ENCODE measurements around the gene LIPC. TPM values are rescaled to one million over a fixed set of nuclear protein-coding genes. Genes with fewer than 3 reads are reported as not detected.

Gene LIPC
- total RNA-seq, 3 donors from 2014 or later (not counting 1 experiment from before 2014, with no cell fraction given): 5.3 to 7.1 (median 5.3) TPM

GRCh38 chr15:58521293-58521991 is 89.7 kb downstream of the LIPC start:
- peaks cover 62 to 84% of the 10 kb centered on the region in 2 donors for H3K4me1 Mint-ChIP-seq
- ATAC-seq (no peak), DNase-seq (no peak)
- H3K27ac ChIP-seq (ENCODE audit: low read length): no peak overlapping the region
- WGBS (ENCODE audit: insufficient coverage): 61% methylated on average over 9 of the region's 13 CpGs
- no peak overlapping the region for H3K4me3 ChIP-seq (ENCODE audit: low read length)
- H3K36me3 ChIP-seq (ENCODE audit: control insufficient read depth, insufficient read depth, low read length): no peaks in the 10 kb centered on the region
- no peaks in the 10 kb centered on the region for H3K27me3 Mint-ChIP-seq (ENCODE audit: low read depth in 2 of 2)
- no peak overlapping the region for H3K4me3 Mint-ChIP-seq
- H3K9me3 Mint-ChIP-seq: no peaks in the 10 kb centered on the region
- TF ChIP-seq CTCF (IDR thresholded peaks at IDR 0.05): no peak
- peaks cover 46% of the 10 kb centered on the region for H3K4me1 ChIP-seq (ENCODE audit: control insufficient read depth, insufficient read depth, low read length)
- H3K9me3 ChIP-seq (ENCODE audit: control insufficient read depth, insufficient read depth, low read length): no peaks in the 10 kb centered on the region
- H3K27ac Mint-ChIP-seq: peak overlapping the region in 1 of 2 donors; percentile 91
- H3K36me3 Mint-ChIP-seq: no peaks in the 10 kb centered on the region
- H3K27me3 ChIP-seq (ENCODE audit: control insufficient read depth, insufficient read depth, low read length): no peaks in the 10 kb centered on the region
- intact Hi-C loops (cut with micrococcal nuclease): no loop called here

GRCh38 chr15:58522391-58522790 is 90.6 kb downstream of the LIPC start:
- no peak overlapping the region for H3K4me3 ChIP-seq (ENCODE audit: low read length)
- 92% methylated on average over 9 of the region's 9 CpGs for WGBS (ENCODE audit: insufficient coverage)
- no peaks in the 10 kb centered on the region for H3K36me3 ChIP-seq (ENCODE audit: control insufficient read depth, insufficient read depth, low read length)
- no peaks in the 10 kb centered on the region for H3K9me3 Mint-ChIP-seq
- no peak for TF ChIP-seq CTCF (IDR thresholded peaks at IDR 0.05)
- peak overlapping the region; percentile 18 to 91 for H3K27ac Mint-ChIP-seq
- no peaks in the 10 kb centered on the region for H3K27me3 Mint-ChIP-seq (ENCODE audit: low read depth in 2 of 2)
- H3K4me3 Mint-ChIP-seq: no peak overlapping the region
- no peak overlapping the region for H3K27ac ChIP-seq (ENCODE audit: low read length)
- no peaks in the 10 kb centered on the region for H3K36me3 Mint-ChIP-seq
- H3K4me1 Mint-ChIP-seq: peaks cover 52 to 77% of the 10 kb centered on the region in 2 donors
- intact Hi-C loops (cut with micrococcal nuclease): no loop called here
- no peaks in the 10 kb centered on the region for H3K9me3 ChIP-seq (ENCODE audit: control insufficient read depth, insufficient read depth, low read length)
- DNase-seq: no peak
- peaks cover 43% of the 10 kb centered on the region for H3K4me1 ChIP-seq (ENCODE audit: control insufficient read depth, insufficient read depth, low read length)
- H3K27me3 ChIP-seq (ENCODE audit: control insufficient read depth, insufficient read depth, low read length): no peaks in the 10 kb centered on the region
- no peak for ATAC-seq

- Mint-ChIP-seq H3K27me3 (ENCODE audit: low read depth in 2 of 2) (no peaks in the 10 kb centered on the region), H3K4me1 (peaks cover 48 to 74% of the 10 kb centered on the region in 2 donors), H3K4me3 (no peak overlapping the region), H3K9me3 (no peaks in the 10 kb centered on the region), H3K36me3 (no peaks in the 10 kb centered on the region), H3K27ac (peak overlapping the region; percentile 18 to 91)
- Histone ChIP-seq H3K36me3 (ENCODE audit: control insufficient read depth, insufficient read depth, low read length) (no peaks in the 10 kb centered on the region), H3K27me3 (ENCODE audit: control insufficient read depth, insufficient read depth, low read length) (no peaks in the 10 kb centered on the region), H3K27ac (ENCODE audit: low read length) (no peak overlapping the region), H3K9me3 (ENCODE audit: control insufficient read depth, insufficient read depth, low read length) (no peaks in the 10 kb centered on the region), H3K4me3 (ENCODE audit: low read length) (no peak overlapping the region), H3K4me1 (ENCODE audit: control insufficient read depth, insufficient read depth, low read length) (peaks cover 39% of the 10 kb centered on the region)
- ATAC-seq: no peak
- no peak for DNase-seq
- no peak for TF ChIP-seq CTCF (IDR thresholded peaks at IDR 0.05)
- 93% methylated on average over 9 of the region's 9 CpGs for WGBS (ENCODE audit: insufficient coverage)
- intact Hi-C loops (cut with micrococcal nuclease): no loop called here
Measured at GRCh38 chr15:58522865-58523264, 91.1 kb downstream of the LIPC start.

GRCh38 chr15:58523634-58524033 is 91.8 kb downstream of the LIPC start:
- DNase-seq: no peak
- TF ChIP-seq CTCF (IDR thresholded peaks at IDR 0.05): no peak
- H3K27ac ChIP-seq (ENCODE audit: low read length): no peak overlapping the region
- H3K36me3 ChIP-seq (ENCODE audit: control insufficient read depth, insufficient read depth, low read length): no peaks in the 10 kb centered on the region
- 96% methylated on average over 4 of the region's 5 CpGs for WGBS (ENCODE audit: insufficient coverage)
- no peak overlapping the region for H3K4me3 Mint-ChIP-seq
- ATAC-seq: no peak
- peaks cover 40 to 66% of the 10 kb centered on the region in 2 donors for H3K4me1 Mint-ChIP-seq
- no peaks in the 10 kb centered on the region for H3K9me3 Mint-ChIP-seq
- peaks cover 31% of the 10 kb centered on the region for H3K4me1 ChIP-seq (ENCODE audit: control insufficient read depth, insufficient read depth, low read length)
- no peaks in the 10 kb centered on the region for H3K27me3 Mint-ChIP-seq (ENCODE audit: low read depth in 2 of 2)
- no peaks in the 10 kb centered on the region for H3K9me3 ChIP-seq (ENCODE audit: control insufficient read depth, insufficient read depth, low read length)
- intact Hi-C loops (cut with micrococcal nuclease): no loop called here
- no peak overlapping the region for H3K4me3 ChIP-seq (ENCODE audit: low read length)
- H3K27ac Mint-ChIP-seq: no peak overlapping the region
- no peaks in the 10 kb centered on the region for H3K36me3 Mint-ChIP-seq
- H3K27me3 ChIP-seq (ENCODE audit: control insufficient read depth, insufficient read depth, low read length): no peaks in the 10 kb centered on the region
